OCI-LY1 (cell line): Measurements from ENCODE around the gene CNTFR.

Source experiments
- EZH2 ChIP-seq: fragments of 200-600 bp; sonication (generic), shearing (Covaris generic); IDR thresholded peaks from 2 replicates; pipeline ENCODE4 v1.8.0; 2017; ENCODE audit warnings: borderline replicate concordance, mixed run types, mild to moderate bottlenecking, antibody characterized with exemption, low read length, moderate library complexity, mixed read lengths
- TF ChIP-seq, protein P1 (sequence below): fragments of 200-600 bp; sonication (generic), shearing (Covaris generic); IDR thresholded peaks from 2 replicates; pipeline ENCODE4 v1.5.1; 2017; ENCODE audit warnings: mild to moderate bottlenecking, antibody characterized with exemption, low read length, moderate library complexity, mixed read lengths

DNA sequence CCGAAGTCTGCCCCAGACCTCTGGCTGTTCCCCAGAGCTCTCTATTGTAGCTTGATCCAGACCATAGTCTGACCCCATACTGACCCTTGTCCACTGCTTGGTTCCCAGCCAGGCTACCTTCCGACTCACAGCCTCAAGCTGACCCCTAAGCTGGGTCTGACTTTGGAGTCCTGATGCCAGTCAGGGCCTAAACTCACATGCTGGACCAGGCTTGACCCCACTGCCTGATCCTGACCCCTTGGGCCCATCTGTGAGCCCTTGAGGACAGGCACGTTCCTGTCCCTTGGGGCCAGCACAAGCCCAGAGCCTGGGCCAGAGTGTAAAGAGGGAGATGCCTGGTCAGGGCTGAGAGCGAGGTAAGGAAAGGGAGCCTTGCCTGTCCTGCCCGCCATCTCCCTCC is 34.0 kb downstream of the CNTFR start:
- TF ChIP-seq, protein P1, sequence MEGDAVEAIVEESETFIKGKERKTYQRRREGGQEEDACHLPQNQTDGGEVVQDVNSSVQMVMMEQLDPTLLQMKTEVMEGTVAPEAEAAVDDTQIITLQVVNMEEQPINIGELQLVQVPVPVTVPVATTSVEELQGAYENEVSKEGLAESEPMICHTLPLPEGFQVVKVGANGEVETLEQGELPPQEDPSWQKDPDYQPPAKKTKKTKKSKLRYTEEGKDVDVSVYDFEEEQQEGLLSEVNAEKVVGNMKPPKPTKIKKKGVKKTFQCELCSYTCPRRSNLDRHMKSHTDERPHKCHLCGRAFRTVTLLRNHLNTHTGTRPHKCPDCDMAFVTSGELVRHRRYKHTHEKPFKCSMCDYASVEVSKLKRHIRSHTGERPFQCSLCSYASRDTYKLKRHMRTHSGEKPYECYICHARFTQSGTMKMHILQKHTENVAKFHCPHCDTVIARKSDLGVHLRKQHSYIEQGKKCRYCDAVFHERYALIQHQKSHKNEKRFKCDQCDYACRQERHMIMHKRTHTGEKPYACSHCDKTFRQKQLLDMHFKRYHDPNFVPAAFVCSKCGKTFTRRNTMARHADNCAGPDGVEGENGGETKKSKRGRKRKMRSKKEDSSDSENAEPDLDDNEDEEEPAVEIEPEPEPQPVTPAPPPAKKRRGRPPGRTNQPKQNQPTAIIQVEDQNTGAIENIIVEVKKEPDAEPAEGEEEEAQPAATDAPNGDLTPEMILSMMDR = no peak
- no peak for TF ChIP-seq EZH2
